HG03064 (cell line): Measurements from ENCODE around the gene TBL1XR1.
"Not testable (repeated sequence)": the region's sequence is repeated elsewhere in the genome, so short reads cannot be mapped to it uniquely, and the experiment has no call there.

Experiments
- ATAC-seq: cut with Tn5 transposase; IDR thresholded peaks from one replicate; pipeline ENCODE4 v1.9.1; 2021; ENCODE audit warnings: low read depth; ENCODE audit not compliant: unreplicated experiment

TBL1XR1 gene

GRCh38 chr3:177145954-177146353 is 51.3 kb downstream of the TBL1XR1 start:
- no peak for ATAC-seq

- peak; percentile 20 for ATAC-seq
Measured at GRCh38 chr3:177145381-177145780, 51.9 kb downstream of the TBL1XR1 start.

- ATAC-seq = peak; percentile 49
Measured at GRCh38 chr3:177144922-177145321, 52.4 kb downstream of the TBL1XR1 start.

- no peak for ATAC-seq
Measured at GRCh38 chr3:177141899-177142646, 55.2 kb downstream of the TBL1XR1 start.

- no peak for ATAC-seq
Measured at GRCh38 chr3:177141471-177141870, 55.8 kb downstream of the TBL1XR1 start.

GRCh38 chr3:177139220-177139619 is 58.1 kb downstream of the TBL1XR1 start:
- not testable (repeated sequence) for ATAC-seq

- ATAC-seq = no peak
Measured at GRCh38 chr3:177137774-177138705, 59.2 kb downstream of the TBL1XR1 start.

GRCh38 chr3:177136741-177137140 is 60.5 kb downstream of the TBL1XR1 start:
- ATAC-seq = no peak

- no peak for ATAC-seq
Measured at GRCh38 chr3:177135841-177136492, 61.3 kb downstream of the TBL1XR1 start.

GRCh38 chr3:177134816-177135210 is 62.5 kb downstream of the TBL1XR1 start:
- no peak for ATAC-seq

- ATAC-seq = no peak
Measured at GRCh38 chr3:177133860-177134815, 63.1 kb downstream of the TBL1XR1 start.

- no peak for ATAC-seq
Measured at GRCh38 chr3:177131927-177132636, 65.2 kb downstream of the TBL1XR1 start.

GRCh38 chr3:177127008-177127407 is 70.3 kb downstream of the TBL1XR1 start:
- ATAC-seq = no peak

- ATAC-seq = no peak
Measured at GRCh38 chr3:177126015-177126773, 71.1 kb downstream of the TBL1XR1 start.

- no peak for ATAC-seq
Measured at GRCh38 chr3:177124882-177125281, 72.4 kb downstream of the TBL1XR1 start.

- no peak for ATAC-seq
Measured at GRCh38 chr3:177123822-177124221, 73.5 kb downstream of the TBL1XR1 start.

- ATAC-seq = no peak
Measured at GRCh38 chr3:177122183-177122856, 75.0 kb downstream of the TBL1XR1 start.

- no peak for ATAC-seq
Measured at GRCh38 chr3:177119829-177120228, 77.5 kb downstream of the TBL1XR1 start.
